HCT116 (cell line): ENCODE data around the gene EID2B.

Experiments
- ATF3 ChIP-seq: IDR thresholded peaks from 2 replicates; pipeline ENCODE4 v1.6.1; 2012
- EZH2 ChIP-seq: fragments of 200-600 bp; sonication (generic); IDR thresholded peaks from 2 replicates; pipeline ENCODE4 v1.6.1; 2017; ENCODE audit warnings: antibody characterized with exemption, mixed run types
- EZH2phosphoT487 ChIP-seq: fragments of 200-600 bp; IDR thresholded peaks from 2 replicates; pipeline ENCODE4 v1.6.1; 2018; ENCODE audit warnings: antibody characterized with exemption, borderline replicate concordance
- POLR2A ChIP-seq: IDR thresholded peaks from 2 replicates; pipeline ENCODE4 v1.7.0; 2011; ENCODE audit warnings: borderline replicate concordance; ENCODE audit not compliant: insufficient read depth, insufficient read length; ENCODE audit errors: extremely low read depth
- POLR2AphosphoS5 ChIP-seq: IDR thresholded peaks from 2 replicates; pipeline ENCODE4 v1.6.1; 2011; ENCODE audit warnings: mild to moderate bottlenecking, low read depth, low read length, moderate library complexity
- RAD21 ChIP-seq: IDR thresholded peaks from 2 replicates; pipeline ENCODE4 v1.6.1; 2012; ENCODE audit warnings: low read depth, mild to moderate bottlenecking
- SP1 ChIP-seq: IDR thresholded peaks from 2 replicates; pipeline ENCODE4 v1.6.1; 2012; ENCODE audit warnings: low read depth
- ZBTB33 ChIP-seq: IDR thresholded peaks from 2 replicates; pipeline ENCODE4 v1.6.1; 2011; ENCODE audit warnings: mild to moderate bottlenecking, low read length, moderate library complexity; ENCODE audit not compliant: insufficient replicate concordance; ENCODE audit errors: extremely low read depth
- ZNF274 ChIP-seq: fragments of 200-500 bp; sonication (Bioruptor generic); IDR thresholded peaks from 2 replicates; pipeline ENCODE4 v1.6.1; 2014; ENCODE audit warnings: mild to moderate bottlenecking, low read depth, low read length, inconsistent platforms
- TF ChIP-seq, protein P1 (sequence below), 3 experiments: fragments of 200-600 bp in 1 of 3; sonication (generic) in 1 of 3; IDR thresholded peaks in 2 of 3; conservative IDR thresholded peaks in 1 of 3; 2 replicates each; pipeline ENCODE4 v1.5.1; 2012 to 2017; ENCODE audit warnings: low read depth in 2 of 3, low read length in 2 of 3, antibody characterized with exemption in 1 of 3, borderline replicate concordance in 1 of 3, control low read depth in 1 of 3, mild to moderate bottlenecking in 1 of 3, mixed read lengths in 1 of 3, mixed run types in 1 of 3, moderate library complexity in 1 of 3; ENCODE audit not compliant: insufficient read depth in 1 of 3
- TF ChIP-seq, protein P2 (sequence below): IDR thresholded peaks from 2 replicates; pipeline ENCODE4 v1.6.1; 2012; ENCODE audit warnings: low read depth

DNA sequence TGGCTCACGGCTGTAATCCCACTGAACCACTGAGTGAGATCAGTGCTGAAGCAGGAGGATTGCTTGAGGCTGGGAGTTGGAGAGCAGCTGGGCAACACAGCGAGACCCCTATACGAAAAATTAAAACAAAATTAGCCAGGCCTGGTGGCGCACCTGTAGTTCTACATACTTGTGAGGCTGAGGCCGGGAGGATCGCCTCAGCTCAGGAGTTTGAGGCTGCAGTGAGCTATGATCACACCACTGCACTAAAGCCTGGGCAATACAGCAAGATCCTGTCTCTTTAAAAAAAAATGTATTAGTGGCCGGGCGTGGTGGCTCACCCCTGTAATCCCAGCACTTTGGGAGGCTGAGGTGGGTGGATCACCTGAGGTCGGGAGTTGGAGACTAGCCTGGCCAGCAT is 24.0 kb downstream of the EID2B start:
- no peak for TF ChIP-seq POLR2AphosphoS5
- TF ChIP-seq, protein P1, sequence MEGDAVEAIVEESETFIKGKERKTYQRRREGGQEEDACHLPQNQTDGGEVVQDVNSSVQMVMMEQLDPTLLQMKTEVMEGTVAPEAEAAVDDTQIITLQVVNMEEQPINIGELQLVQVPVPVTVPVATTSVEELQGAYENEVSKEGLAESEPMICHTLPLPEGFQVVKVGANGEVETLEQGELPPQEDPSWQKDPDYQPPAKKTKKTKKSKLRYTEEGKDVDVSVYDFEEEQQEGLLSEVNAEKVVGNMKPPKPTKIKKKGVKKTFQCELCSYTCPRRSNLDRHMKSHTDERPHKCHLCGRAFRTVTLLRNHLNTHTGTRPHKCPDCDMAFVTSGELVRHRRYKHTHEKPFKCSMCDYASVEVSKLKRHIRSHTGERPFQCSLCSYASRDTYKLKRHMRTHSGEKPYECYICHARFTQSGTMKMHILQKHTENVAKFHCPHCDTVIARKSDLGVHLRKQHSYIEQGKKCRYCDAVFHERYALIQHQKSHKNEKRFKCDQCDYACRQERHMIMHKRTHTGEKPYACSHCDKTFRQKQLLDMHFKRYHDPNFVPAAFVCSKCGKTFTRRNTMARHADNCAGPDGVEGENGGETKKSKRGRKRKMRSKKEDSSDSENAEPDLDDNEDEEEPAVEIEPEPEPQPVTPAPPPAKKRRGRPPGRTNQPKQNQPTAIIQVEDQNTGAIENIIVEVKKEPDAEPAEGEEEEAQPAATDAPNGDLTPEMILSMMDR (IDR thresholded peaks at IDR 0.05 in 2 of 3, conservative IDR thresholded peaks at IDR 0.05 in 1 of 3; ENCODE audit: borderline replicate concordance in 1 of 3, insufficient read depth in 1 of 3, low read depth in 2 of 3, low read length in 2 of 3): no peak
- TF ChIP-seq ATF3: no peak
- no peak for TF ChIP-seq SP1
- no peak for TF ChIP-seq POLR2A
- no peak for TF ChIP-seq EZH2phosphoT487
- TF ChIP-seq EZH2: no peak
- no peak for TF ChIP-seq ZNF274
- TF ChIP-seq, protein P2, sequence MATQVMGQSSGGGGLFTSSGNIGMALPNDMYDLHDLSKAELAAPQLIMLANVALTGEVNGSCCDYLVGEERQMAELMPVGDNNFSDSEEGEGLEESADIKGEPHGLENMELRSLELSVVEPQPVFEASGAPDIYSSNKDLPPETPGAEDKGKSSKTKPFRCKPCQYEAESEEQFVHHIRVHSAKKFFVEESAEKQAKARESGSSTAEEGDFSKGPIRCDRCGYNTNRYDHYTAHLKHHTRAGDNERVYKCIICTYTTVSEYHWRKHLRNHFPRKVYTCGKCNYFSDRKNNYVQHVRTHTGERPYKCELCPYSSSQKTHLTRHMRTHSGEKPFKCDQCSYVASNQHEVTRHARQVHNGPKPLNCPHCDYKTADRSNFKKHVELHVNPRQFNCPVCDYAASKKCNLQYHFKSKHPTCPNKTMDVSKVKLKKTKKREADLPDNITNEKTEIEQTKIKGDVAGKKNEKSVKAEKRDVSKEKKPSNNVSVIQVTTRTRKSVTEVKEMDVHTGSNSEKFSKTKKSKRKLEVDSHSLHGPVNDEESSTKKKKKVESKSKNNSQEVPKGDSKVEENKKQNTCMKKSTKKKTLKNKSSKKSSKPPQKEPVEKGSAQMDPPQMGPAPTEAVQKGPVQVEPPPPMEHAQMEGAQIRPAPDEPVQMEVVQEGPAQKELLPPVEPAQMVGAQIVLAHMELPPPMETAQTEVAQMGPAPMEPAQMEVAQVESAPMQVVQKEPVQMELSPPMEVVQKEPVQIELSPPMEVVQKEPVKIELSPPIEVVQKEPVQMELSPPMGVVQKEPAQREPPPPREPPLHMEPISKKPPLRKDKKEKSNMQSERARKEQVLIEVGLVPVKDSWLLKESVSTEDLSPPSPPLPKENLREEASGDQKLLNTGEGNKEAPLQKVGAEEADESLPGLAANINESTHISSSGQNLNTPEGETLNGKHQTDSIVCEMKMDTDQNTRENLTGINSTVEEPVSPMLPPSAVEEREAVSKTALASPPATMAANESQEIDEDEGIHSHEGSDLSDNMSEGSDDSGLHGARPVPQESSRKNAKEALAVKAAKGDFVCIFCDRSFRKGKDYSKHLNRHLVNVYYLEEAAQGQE: no peak
- no peak for TF ChIP-seq RAD21
- TF ChIP-seq ZBTB33: no peak
